Upper lobe of left lung (tissue), 6 donors: ENCODE measurements around the gene SLC12A8. TPM values are rescaled to one million over a fixed set of nuclear protein-coding genes. Genes with fewer than 3 reads are reported as not detected.
A peak's percentile ranks its signal among the peaks of the same experiment; 100 is the strongest.

Experiments used
- ATAC-seq, 2 donors: fragments of 200-7000 bp; cut with Tn5 transposase; one replicate each; pipeline ENCODE4 v1.9.1; 2022; ENCODE audit warnings: mild to moderate bottlenecking in 2 of 2, moderate library complexity in 2 of 2; ENCODE audit not compliant: low FRiP score in 2 of 2
- DNase-seq, 2 donors: peaks; one replicate each; pipeline ENCODE4 v3.0.0-alpha.2; 2019 to 2020
- H3K27ac ChIP-seq, 4 donors: fragments of 200-600 bp; sonication (generic); one replicate each; pipeline ENCODE4 v1.5.1; 2016 to 2019
- H3K27me3 ChIP-seq, 4 donors: fragments of 200-600 bp; sonication (generic); one replicate each; pipeline ENCODE4 v1.5.1; 2017 to 2019
- H3K36me3 ChIP-seq, 4 donors: fragments of 200-600 bp; sonication (generic); one replicate each; pipeline ENCODE4 v1.5.1; 2016 to 2019
- H3K4me1 ChIP-seq, 4 donors: fragments of 200-600 bp; sonication (generic); one replicate each; pipeline ENCODE4 v1.5.1; 2018 to 2019
- H3K4me3 ChIP-seq, 4 donors: fragments of 200-600 bp; sonication (generic); one replicate each; pipeline ENCODE4 v1.5.1; 2017 to 2019; ENCODE audit warnings: mild to moderate bottlenecking in 2 of 4, moderate library complexity in 1 of 4
- H3K9me3 ChIP-seq, 4 donors: fragments of 200-600 bp; sonication (generic); one replicate each; pipeline ENCODE4 v1.5.1; 2018 to 2019
- CTCF ChIP-seq, 6 experiments: fragments of 450-650 bp in 4 of 6; fragments of 200-600 bp in 2 of 6; sonication (generic) in 2 of 6; IDR thresholded peaks; one replicate each; pipeline ENCODE4 v1.5.1; 2016 to 2019; ENCODE audit warnings: antibody characterized with exemption in 6 of 6
- EP300 ChIP-seq, 4 donors: sonication (generic); formaldehyde crosslinking; IDR thresholded peaks; one replicate each; pipeline ENCODE4 v1.5.1; 2017; ENCODE audit warnings: antibody characterized with exemption in 4 of 4, control low read depth in 2 of 4
- POLR2A ChIP-seq, 4 donors: fragments of 450-650 bp; IDR thresholded peaks; one replicate each; pipeline ENCODE4 v1.5.1; 2016 to 2017; ENCODE audit warnings: antibody characterized with exemption in 4 of 4, mild to moderate bottlenecking in 2 of 4
- POLR2AphosphoS5 ChIP-seq, 2 donors: sonication (generic); formaldehyde crosslinking; IDR thresholded peaks; one replicate each; pipeline ENCODE4 v1.5.1; 2017; ENCODE audit warnings: antibody characterized with exemption in 2 of 2
- WGBS, 2 donors: methylation state at CpG; one replicate each; pipeline ENCODE4 v1.1.5; 2017 to 2018; 5-methylcytosine and 5-hydroxymethylcytosine counted together
- total RNA-seq, 6 donors: library from RNA; depleted of rRNA in 4 of 6; stranded (reverse); fragments of >200 nt in 4 of 6; gene quantifications; one replicate each; pipeline versions ENCODE4 v1.1.0 to v1.2.1, GENCODE V29; 2016 to 2021
- donor health status: DM: no; HTN: no; CAD: no; lungs with moderate emphysema.
- donor health status: DM: no; HTN: yes; CAD: no; lungs with severe emphysema.

SLC12A8 gene
- total RNA-seq, 6 donors from 2014 or later, result 6.7 to 34.6 (median 15.0) TPM

GRCh38 chr3:125107861-125108567, 104.5 kb downstream of the SLC12A8 start:
- ATAC-seq, result peak in 1 of 2 donors; percentile 64
- 82 to 92% methylated on average over 9 to 13 of the region's 13 CpGs for WGBS, 2 donors
- Histone ChIP-seq H3K27ac (no peak overlapping the region), H3K9me3 (no peaks in the 10 kb centered on the region), H3K4me1 (no peaks in the 10 kb centered on the region), H3K4me3 (no peak overlapping the region), H3K36me3 (no peaks in the 10 kb centered on the region), H3K27me3 (no peaks in the 10 kb centered on the region)
- TF ChIP-seq POLR2A (IDR thresholded peaks at IDR 0.05), result no peak
- DNase-seq, result peak in 1 of 2 donors; percentile 32

GRCh38 chr3:125107363-125107762, 105.2 kb downstream of the SLC12A8 start:
- DNase-seq, result no peak
- H3K27me3 ChIP-seq, result no peaks in the 10 kb centered on the region
- no peak overlapping the region for H3K4me3 ChIP-seq
- H3K9me3 ChIP-seq, result no peaks in the 10 kb centered on the region
- no peak for TF ChIP-seq POLR2AphosphoS5 (IDR thresholded peaks at IDR 0.05)
- TF ChIP-seq CTCF (IDR thresholded peaks at IDR 0.05), result no peak
- no peak for TF ChIP-seq POLR2A (IDR thresholded peaks at IDR 0.05)
- TF ChIP-seq EP300 (IDR thresholded peaks at IDR 0.05), result no peak
- no peaks in the 10 kb centered on the region for H3K4me1 ChIP-seq
- ATAC-seq, result no peak
- 85 to 96% methylated on average over 3 of the region's 3 CpGs for WGBS, 2 donors
- no peaks in the 10 kb centered on the region for H3K36me3 ChIP-seq
- no peak overlapping the region for H3K27ac ChIP-seq

- Histone ChIP-seq H3K4me3 (no peak overlapping the region), H3K36me3 (no peaks in the 10 kb centered on the region), H3K4me1 (no peaks in the 10 kb centered on the region), H3K9me3 (no peaks in the 10 kb centered on the region), H3K27me3 (no peaks in the 10 kb centered on the region), H3K27ac (no peak overlapping the region)
- DNase-seq (no peak), ATAC-seq (no peak)
- 71 to 85% methylated on average over 1 of the region's 1 CpG for WGBS, 2 donors
- TF ChIP-seq CTCF (IDR thresholded peaks at IDR 0.05) (no peak), POLR2AphosphoS5 (IDR thresholded peaks at IDR 0.05) (no peak)
Measured at GRCh38 chr3:125105116-125105515, 107.4 kb downstream of the SLC12A8 start.

GRCh38 chr3:125104639-125105038, 107.9 kb downstream of the SLC12A8 start:
- H3K4me3 ChIP-seq, result no peak overlapping the region
- no peaks in the 10 kb centered on the region for H3K36me3 ChIP-seq
- no peak for ATAC-seq
- no peak overlapping the region for H3K27ac ChIP-seq
- TF ChIP-seq POLR2AphosphoS5 (IDR thresholded peaks at IDR 0.05), result no peak
- TF ChIP-seq POLR2A (IDR thresholded peaks at IDR 0.05), result no peak
- no peak for TF ChIP-seq EP300 (IDR thresholded peaks at IDR 0.05)
- no peak for TF ChIP-seq CTCF (IDR thresholded peaks at IDR 0.05)
- no peak for DNase-seq
- no peaks in the 10 kb centered on the region for H3K4me1 ChIP-seq
- no peaks in the 10 kb centered on the region for H3K27me3 ChIP-seq
- WGBS, 2 donors, result 96 to 100% methylated on average over 1 of the region's 1 CpG
- no peaks in the 10 kb centered on the region for H3K9me3 ChIP-seq

- Histone ChIP-seq H3K27me3 (no peaks in the 10 kb centered on the region), H3K36me3 (no peaks in the 10 kb centered on the region), H3K27ac (no peak overlapping the region), H3K9me3 (no peaks in the 10 kb centered on the region), H3K4me1 (no peaks in the 10 kb centered on the region), H3K4me3 (no peak overlapping the region)
- TF ChIP-seq EP300 (IDR thresholded peaks at IDR 0.05), result no peak
- TF ChIP-seq POLR2A (IDR thresholded peaks at IDR 0.05), result no peak
- no peak for TF ChIP-seq POLR2AphosphoS5 (IDR thresholded peaks at IDR 0.05)
- TF ChIP-seq CTCF (IDR thresholded peaks at IDR 0.05), result no peak
- no peak for DNase-seq
- no peak for ATAC-seq
- 89 to 100% methylated on average over 1 of the region's 1 CpG for WGBS, 2 donors
Measured at GRCh38 chr3:125103406-125103805, 109.1 kb downstream of the SLC12A8 start.
